ENCODE data around the gene FOXP4.

FOXP4 gene, protein sequence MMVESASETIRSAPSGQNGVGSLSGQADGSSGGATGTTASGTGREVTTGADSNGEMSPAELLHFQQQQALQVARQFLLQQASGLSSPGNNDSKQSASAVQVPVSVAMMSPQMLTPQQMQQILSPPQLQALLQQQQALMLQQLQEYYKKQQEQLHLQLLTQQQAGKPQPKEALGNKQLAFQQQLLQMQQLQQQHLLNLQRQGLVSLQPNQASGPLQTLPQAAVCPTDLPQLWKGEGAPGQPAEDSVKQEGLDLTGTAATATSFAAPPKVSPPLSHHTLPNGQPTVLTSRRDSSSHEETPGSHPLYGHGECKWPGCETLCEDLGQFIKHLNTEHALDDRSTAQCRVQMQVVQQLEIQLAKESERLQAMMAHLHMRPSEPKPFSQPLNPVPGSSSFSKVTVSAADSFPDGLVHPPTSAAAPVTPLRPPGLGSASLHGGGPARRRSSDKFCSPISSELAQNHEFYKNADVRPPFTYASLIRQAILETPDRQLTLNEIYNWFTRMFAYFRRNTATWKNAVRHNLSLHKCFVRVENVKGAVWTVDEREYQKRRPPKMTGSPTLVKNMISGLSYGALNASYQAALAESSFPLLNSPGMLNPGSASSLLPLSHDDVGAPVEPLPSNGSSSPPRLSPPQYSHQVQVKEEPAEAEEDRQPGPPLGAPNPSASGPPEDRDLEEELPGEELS

GRCh38 chr6:41545703-41546474 is at the start of gene FOXP4:
Gene FOXP4 (plus strand): TSS chr6:41546381. CDS start chr6:41565761, 19,380 bp downstream.
- peak; percentile 94 for DNase-seq (ENCODE audit: low spot score)

GRCh38 chr6:41497573-41497972 is 48.6 kb upstream of the FOXP4 start:
- no peak for DNase-seq (ENCODE audit: low spot score)

DNA sequence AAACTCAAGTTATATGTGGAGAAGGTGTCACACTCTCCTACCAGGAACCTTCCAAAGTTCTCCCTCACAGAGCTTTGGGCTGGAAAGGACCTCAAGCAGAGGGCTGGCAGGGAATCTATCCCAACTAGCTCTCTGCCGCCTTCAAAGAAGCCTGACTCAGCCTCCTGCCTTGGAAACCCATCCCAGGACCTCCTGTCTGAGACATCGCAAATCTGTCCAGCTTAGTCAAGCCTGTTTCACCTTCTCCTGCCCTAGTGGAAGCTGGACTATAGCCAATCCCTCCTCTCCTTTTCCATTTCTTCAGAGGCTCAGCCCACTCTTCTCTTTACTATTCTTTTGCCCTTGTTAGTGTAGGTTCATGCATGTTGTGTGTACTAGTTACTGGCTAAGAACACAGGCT is 48.2 kb upstream of the FOXP4 start:
- no peak for DNase-seq (ENCODE audit: low spot score)

GRCh38 chr6:41498968-41499599 is 47.1 kb upstream of the FOXP4 start:
- DNase-seq (ENCODE audit: low spot score) = no peak

DNA sequence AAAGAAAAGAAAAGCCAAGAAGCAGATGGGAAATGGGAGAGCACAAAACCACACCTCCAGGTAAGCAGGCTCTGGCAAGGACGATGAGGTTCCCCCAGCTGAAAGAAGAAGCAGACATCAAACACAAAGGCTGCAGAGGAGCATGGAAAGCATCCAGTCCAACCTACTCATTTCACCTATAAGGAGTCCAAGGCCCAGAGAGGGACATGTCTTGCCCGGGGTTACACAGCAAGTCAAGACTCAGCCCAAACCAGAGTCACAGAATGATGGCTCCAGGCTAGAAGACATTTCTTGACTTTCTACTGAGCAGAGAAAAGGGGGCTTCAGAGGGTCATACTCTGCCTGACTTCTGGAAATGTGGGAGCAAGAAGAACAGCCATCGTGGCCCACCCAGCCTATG is 45.6 kb upstream of the FOXP4 start:
- DNase-seq (ENCODE audit: low spot score) = no peak

DNA sequence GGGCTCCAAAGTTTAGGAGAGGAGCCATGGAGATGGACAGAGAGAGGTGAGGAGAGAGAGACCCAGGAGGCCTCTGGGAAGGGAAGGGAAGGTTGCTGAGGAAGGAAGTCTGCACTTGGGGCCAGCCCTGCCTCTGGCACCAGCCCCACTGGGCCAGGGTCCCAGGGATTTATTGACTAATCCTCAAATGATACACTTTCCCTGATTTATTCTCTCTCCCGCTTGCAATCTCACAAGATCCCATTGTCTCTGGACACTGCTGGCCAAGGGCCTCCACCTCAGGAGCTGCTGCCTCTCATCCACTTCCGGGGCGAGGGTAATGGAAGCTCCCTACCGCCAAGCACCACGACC is 43.6 kb upstream of the FOXP4 start:
- DNase-seq (ENCODE audit: low spot score) = no peak

DNA sequence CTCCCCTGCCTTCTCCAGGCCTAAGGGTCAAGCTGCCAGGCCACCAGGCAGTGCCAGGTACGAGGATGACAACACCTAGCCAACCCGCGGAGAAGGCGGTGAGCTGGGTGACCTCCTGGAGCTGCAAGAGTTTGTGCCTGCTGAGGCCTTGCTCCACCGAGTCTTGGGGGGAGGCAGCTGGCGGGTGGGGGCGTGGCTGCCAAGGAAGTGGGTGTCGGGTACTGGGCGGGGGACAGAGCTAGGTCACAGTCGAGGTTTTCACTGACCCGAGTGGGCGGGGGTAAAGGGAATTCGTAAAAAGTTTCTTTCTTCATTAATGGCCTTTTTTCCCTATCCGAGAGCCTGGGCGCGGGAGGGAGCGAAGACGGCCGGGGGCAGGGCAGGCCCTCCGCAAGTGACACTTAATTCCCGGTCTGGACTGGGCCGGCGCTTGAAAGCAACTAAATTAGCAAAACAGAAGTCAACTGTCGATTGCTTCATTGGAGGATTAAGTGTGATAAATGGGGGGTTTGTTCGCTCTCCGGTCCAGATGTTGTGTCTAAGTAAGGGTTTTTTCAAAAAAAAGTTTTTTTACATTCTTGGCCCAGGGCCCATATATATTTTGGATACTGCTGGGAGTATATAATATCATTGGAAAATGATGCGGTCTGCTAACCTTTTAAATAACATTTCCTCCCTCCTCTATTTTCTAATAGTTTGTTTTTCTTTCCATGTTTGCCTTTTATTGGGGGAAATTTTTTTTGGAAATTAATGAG is 43.1 kb upstream of the FOXP4 start:
- DNase-seq (ENCODE audit: low spot score) = no peak

GRCh38 chr6:41503827-41504465 is 42.2 kb upstream of the FOXP4 start:
- peak; percentile 66 for DNase-seq (ENCODE audit: low spot score)

GRCh38 chr6:41504466-41505121 is 41.6 kb upstream of the FOXP4 start:
- no peak for DNase-seq (ENCODE audit: low spot score)

DNA sequence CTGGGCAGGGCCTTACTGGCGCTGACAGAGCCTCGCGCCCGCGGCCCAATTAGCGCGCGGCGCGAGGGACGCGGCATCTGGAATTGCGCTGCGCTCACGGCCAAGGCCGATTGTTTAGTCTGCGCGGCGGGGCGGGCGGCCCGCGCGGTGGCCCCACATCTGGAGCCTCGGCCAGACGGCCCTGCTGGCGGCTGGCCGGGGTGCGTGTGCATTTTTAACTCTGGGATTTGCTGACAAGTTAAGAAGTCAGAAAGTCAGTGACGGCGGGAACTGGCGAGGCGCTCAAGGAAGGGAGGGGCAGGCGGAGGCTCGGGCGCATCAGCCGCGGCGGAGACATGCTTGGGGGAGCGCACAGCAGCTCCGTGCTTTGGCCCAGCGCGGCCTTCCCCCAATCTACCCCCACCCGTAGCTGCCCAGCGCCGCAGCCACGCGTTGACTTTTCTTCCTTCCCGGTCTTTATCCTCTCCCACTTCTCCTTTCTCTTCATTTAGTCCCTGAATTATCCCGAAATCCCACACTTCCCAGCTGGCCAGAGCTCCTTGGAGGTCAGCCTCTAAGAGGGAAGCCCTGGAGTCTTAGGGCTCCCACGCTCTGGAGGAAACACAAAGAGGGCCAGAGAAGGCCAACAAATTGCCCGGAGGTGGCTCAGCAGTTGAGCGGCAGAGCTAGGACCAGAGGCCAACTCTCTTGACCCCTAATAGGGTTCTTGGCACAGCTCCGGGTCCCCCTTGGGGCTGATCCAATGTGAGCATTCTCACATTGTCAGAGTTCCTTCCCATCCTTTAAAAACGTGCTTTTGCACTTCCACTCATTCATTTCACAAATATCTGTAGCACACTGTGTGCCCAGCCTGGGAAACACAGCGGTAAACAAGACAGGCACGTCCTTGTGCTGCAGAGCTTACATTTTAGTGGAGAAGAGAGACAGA is 40.8 kb upstream of the FOXP4 start:
- DNase-seq (ENCODE audit: low spot score) = peak; percentile 91

GRCh38 chr6:41508479-41508878 is 37.7 kb upstream of the FOXP4 start:
- DNase-seq (ENCODE audit: low spot score) = no peak

GRCh38 chr6:41509580-41509979 is 36.6 kb upstream of the FOXP4 start:
- DNase-seq (ENCODE audit: low spot score) = no peak

- DNase-seq (ENCODE audit: low spot score) = no peak
These were observed 34.6 kb upstream of the FOXP4 start for GRCh38 chr6:41511443-41512060.

DNA sequence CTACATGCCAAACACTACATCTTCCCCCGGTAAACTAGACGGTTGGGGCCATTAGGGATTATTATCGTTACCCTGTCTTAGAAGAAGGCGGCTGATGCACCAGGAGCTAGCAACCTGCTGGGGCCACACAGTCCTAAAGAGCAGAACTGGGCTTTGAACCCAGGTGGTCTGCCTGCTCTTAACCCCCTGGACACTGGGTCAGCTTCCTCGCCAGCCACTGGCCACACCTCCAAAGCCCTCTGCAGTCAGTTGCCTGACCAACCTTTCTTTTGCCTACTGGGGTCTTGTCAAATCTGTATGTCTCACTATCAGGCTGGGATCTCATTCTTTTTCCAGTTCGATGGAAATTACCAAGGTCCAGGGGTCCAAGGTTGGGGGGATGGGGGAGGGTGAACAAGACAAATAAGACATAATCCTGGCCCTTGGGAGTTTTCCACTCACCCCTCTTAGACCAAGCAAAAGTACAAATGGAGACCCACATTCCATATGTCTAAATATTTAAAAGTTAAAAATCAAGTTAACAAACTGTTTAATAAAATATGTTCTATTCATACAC is 34.0 kb upstream of the FOXP4 start:
- DNase-seq (ENCODE audit: low spot score) = no peak

DNA sequence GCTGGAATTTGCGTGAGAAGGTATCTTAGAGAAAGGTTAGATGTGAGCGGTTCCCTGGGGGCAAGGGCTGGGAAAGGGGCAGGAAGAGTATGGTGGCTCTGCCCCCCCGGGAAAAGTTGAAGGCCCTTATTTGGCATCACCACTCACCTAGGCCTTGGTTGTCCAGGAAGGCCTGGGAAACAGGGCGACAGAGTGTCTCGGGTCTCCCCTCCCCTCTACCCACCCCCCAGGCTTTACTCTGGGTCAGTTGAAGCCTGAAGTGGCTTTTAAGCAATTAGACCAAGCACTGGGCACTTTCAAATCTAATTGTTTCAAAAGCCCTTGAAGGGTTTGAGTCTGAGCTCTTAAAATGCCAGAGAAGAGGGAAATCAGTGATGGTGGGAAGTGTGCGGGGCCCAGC is 30.2 kb upstream of the FOXP4 start:
- DNase-seq (ENCODE audit: low spot score) = no peak

DNA sequence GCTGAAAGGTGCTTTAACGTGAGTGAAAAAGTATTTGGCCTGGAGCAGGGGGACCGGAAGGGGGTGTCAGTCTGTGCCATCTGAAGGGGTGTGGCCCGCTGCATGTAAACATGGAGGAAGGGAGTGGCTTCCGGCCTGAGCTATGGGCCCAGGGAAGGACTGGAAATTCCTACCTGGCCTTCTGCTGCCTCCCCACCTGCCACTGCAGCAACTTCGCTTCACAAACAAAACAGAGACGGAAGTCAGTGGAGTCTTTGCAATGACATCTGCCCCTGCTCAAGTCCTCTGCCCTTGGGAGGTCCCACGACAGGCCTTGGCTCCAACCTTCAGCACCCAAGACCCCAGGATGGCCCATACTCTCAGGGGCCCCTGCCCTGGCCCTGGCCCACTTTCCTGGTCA is 28.1 kb upstream of the FOXP4 start:
- no peak for DNase-seq (ENCODE audit: low spot score)

GRCh38 chr6:41519305-41519744 is 26.9 kb upstream of the FOXP4 start:
- DNase-seq (ENCODE audit: low spot score) = no peak

All from AG20443 (cell line).